ENCODE measurements around the gene DUS3L. TPM values are rescaled to one million over a fixed set of nuclear protein-coding genes. Genes with fewer than 3 reads are reported as not detected.

DUS3L gene
- total and polyA plus RNA-seq, 2 donors (not counting 1 experiment from before 2014, with no cell fraction given): 84.6 to 118 TPM

GRCh38 chr19:5800361-5801270, 9.7 kb upstream of the DUS3L start:
- intact Hi-C loops (cut with micrococcal nuclease): no loop called here
- H3K27ac Mint-ChIP-seq: peak overlapping the region; percentile 59
- H3K9ac ChIP-seq (ENCODE audit: low read length): no peak overlapping the region

More at GRCh38 chr19:5800361-5801270, 9.7 kb upstream of the DUS3L start:
- POLR2A ChIA-PET: no interaction called here
- H3K27me3 ChIP-seq (replicated peaks in 1 of 4; ENCODE audit: control extremely low read depth in 1 of 4, control insufficient read depth in 3 of 4, insufficient read depth in 4 of 4, low read length in 3 of 4): peaks cover 0 to 70% (median 27%) of the 10 kb centered on the region in 4 experiments
- H3K27me3 Mint-ChIP-seq: peaks cover 32% of the 10 kb centered on the region
- H3K27ac ChIP-seq (ENCODE audit: low read length in 2 of 2): no peak overlapping the region
- TF ChIP-seq EZH2 (IDR thresholded peaks at IDR 0.05; ENCODE audit: borderline replicate concordance, insufficient read depth, low read depth, low read length, poor library complexity, severe bottlenecking) (no peak), CTCF (IDR thresholded peaks at IDR 0.05) (no peak)
- no peak for ATAC-seq (ENCODE audit: low read depth)
- H2AFZ ChIP-seq (ENCODE audit: insufficient read depth, low read depth, low read length, poor library complexity, severe bottlenecking): no peak overlapping the region
- H3K4me1 ChIP-seq (ENCODE audit: control insufficient read depth in 2 of 2, insufficient read depth in 2 of 2, low read length in 2 of 2): peaks cover 19 to 24% of the 10 kb centered on the region in 2 donors
- no peak for DNase-seq
- no peak overlapping the region for H3K4me3 Mint-ChIP-seq
- H3K9me3 ChIP-seq (ENCODE audit: control extremely low read depth in 1 of 3, control insufficient read depth in 2 of 3, insufficient read depth in 1 of 3, low read length in 2 of 3): peaks cover 0 to 40% (median 0%) of the 10 kb centered on the region in 3 donors
- CTCF ChIA-PET: no interaction called here
- no peaks in the 10 kb centered on the region for H3K79me2 ChIP-seq (ENCODE audit: control insufficient read depth, insufficient read depth, low read length)
- peaks cover 22% of the 10 kb centered on the region for H3K4me1 Mint-ChIP-seq
- no peaks in the 10 kb centered on the region for H3K9me3 Mint-ChIP-seq (ENCODE audit: insufficient read depth)
- no peaks in the 10 kb centered on the region for H3K36me3 ChIP-seq (replicated peaks in 1 of 2; ENCODE audit: control extremely low read depth in 1 of 2, control insufficient read depth in 1 of 2, extremely low read depth in 1 of 2, insufficient read depth in 2 of 2, low read length in 1 of 2)
- no peak overlapping the region for H3K4me3 ChIP-seq (ENCODE audit: control extremely low read depth in 1 of 5, extremely low read depth in 1 of 5, insufficient read depth in 1 of 5, low read depth in 2 of 5, low read length in 4 of 5)
- H4K20me1 ChIP-seq (ENCODE audit: control insufficient read depth, insufficient read depth, low read length, poor library complexity, severe bottlenecking): no peaks in the 10 kb centered on the region
- 90% methylated on average over 16 of the region's 17 CpGs for WGBS (ENCODE audit: insufficient coverage)
- H3K4me2 ChIP-seq (replicated peaks; ENCODE audit: low read depth, low read length, poor library complexity, severe bottlenecking): no peak overlapping the region
